ENCODE results near the gene PIEZO2.
"Not testable (repeated sequence)": the region's sequence is repeated elsewhere in the genome, so short reads cannot be mapped to it uniquely, and the experiment has no call there.

PIEZO2 gene

DNA sequence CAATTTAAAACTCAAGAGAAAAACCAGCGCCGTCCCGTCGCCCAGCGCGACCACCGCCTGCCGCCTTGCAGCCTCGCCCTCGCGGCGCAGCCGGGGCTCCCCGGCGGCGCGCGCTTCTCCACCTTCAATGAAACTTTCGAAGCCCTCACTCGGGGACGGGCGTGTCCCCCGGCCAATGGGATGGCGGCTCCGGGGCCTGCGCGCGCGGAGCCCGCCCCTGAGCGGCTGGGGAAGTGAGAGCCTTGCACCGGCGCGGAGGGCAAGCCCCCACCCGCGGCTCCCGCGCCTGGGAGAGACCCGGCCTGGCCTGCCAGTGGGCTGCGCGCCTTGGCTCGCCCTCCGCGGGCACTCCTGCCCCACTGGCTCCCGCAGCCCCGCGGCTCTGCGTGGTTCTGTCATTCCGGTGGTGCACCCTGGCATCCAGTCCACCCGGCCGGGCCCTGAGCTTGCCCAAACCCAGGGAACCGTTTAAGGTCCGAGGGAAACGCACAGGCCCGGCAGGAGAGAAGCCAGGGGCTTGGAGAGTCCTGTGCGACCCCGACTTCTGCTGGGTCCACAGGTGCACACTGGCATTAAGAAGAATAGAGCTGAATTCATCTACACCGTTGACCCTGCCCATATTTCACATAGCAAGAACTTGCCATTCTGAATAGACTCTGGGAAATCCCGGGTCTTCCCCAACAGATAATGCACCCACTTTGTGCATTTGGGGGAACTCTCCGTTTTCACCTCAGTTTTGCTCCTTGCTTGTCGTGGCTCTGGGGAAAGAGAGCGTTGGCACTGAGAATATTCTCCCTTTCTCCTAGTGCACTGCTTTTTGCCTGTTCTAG is at the start of gene PIEZO2:
TSS of gene PIEZO2 (minus strand) at position 129 of the 830 bp plus-strand sequence. CDS start 981 bp downstream, outside the sequence.
- DNase-seq (ENCODE audit: low read depth): peak; percentile 34

DNA sequence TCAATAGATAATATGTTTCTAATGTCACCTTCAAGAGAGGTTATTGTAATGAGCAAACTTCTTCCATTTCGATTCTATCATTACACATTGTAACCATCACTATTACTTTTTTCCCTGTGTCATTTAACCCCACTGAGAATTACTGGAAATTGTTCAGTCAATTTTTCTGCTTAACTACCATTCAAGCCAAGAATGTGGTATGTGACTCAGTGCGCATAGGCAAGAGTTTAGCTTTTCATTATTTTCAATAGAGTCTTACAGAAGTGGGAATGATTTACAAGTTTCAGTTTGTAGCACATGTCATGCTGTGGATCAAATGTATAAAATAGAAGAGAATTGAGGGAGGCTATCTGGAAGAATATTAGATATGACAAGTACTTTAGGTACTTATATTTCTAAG is 34.3 kb upstream of the PIEZO2 start:
- DNase-seq (ENCODE audit: low read depth): peak; percentile 51

DNA sequence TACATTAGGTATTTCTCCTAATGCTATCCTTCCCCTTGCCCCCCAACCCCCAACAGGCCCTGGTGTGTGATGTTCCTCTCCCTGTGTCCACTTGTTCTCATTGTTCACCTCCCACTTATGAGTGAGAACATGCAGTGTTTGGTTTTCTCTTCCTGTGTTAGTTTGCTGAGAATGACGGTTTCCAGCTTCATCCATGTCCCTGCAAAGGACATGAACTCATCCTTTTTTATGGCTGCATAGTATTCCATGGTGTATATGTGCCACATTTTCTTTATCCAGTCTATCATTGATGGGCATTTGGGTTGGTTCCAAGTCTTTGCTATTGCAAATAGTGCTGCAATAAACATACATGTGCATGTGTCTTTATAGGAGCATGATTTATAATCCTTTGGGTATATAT is 32.3 kb upstream of the PIEZO2 start:
- not testable (repeated sequence) for DNase-seq (ENCODE audit: low read depth)

DNA sequence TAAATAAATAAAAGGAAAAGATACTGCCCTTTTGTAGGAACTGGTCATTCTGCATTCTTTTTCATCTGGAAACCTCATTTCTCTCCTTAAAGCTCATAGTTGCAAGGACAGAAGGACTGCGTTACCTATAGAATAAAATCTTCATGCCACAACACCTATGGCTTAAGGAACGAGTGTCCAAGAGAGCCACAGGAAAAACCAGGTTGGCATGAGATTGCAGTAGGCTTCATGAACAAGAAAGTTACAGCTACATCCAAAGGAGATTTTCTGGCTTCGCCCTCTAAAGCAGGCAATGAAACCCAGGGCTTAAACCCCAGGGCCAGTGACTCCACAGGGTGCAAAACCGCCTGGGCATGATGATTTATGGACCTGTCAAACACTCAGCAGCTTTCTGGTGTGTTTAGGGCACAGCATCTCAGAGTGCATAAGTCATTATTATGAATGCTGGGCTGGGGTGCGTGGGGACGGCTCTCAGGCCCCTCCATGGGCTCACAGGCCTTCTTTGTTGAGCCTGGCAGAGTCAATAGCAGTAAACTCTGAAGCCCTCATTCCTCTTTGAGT is 30.7 kb upstream of the PIEZO2 start:
- no peak for DNase-seq (ENCODE audit: low read depth)

DNA sequence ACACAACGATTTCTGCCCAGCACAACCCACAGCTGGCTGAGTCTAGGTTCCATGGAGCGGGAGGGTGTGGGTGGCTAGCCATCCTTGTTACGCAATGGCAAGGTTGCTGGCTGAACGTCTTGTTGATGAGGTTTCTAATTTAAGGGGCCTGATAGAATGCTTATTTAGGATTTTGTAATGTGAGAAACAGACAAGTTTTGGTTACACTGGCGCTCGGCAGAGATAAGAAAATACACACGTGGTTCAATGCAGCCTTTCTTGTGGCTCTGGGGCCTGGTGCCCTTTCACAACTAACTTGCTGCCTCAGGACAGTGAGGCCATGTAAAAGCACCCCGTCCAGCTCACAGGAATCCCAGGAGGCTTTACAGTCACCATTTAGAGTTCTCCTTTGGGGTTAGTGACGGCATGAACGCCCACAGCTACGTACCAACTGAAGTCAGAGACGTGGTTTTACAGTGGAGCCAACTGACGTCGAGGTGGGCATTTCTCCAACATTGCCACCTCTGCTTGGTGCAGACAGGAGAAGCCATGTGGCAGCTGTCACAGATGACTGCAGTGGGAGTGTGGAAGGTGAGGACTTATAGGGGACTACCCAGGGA is 29.7 kb upstream of the PIEZO2 start:
- DNase-seq (ENCODE audit: low read depth): peak; percentile 54

DNA sequence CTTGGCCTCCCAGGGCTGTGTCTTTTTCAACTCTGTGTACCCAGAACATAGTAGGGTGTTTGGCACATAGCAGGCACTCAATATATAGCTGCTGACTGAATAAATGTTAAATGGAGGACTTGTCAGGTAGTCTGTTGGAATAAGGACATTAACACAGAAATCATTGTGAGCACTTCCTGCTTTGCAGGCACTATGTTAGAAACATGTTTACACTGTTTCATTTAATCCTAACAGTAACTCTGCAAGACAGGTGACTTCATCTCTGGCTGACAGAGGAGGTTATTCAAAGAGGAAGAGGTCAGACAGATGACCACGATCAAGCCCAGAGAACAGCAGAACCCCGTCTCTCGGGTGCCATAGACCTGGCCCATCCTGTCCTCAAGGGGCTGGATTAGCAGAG is 28.0 kb upstream of the PIEZO2 start:
- no peak for DNase-seq (ENCODE audit: low read depth)

DNA sequence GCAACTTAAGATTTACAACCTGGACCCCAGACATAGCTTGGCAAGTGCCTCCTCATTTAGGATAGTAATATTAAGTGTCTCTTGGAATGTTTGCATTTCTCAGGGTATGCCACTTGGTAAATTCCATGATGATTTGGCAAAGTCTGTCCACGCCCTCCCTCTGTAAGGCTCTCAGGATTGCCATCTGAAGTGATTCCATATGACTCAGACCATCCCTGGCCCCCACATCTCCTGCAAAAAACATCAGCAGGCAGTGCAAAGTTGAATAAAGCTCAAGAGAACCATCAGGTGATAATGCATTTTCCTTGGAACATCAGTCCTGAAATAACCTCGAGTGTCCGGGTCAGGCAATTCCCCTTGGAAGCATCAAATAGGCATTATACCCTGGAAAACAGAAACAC is 27.1 kb upstream of the PIEZO2 start:
- peak; percentile 42 for DNase-seq (ENCODE audit: low read depth)

DNA sequence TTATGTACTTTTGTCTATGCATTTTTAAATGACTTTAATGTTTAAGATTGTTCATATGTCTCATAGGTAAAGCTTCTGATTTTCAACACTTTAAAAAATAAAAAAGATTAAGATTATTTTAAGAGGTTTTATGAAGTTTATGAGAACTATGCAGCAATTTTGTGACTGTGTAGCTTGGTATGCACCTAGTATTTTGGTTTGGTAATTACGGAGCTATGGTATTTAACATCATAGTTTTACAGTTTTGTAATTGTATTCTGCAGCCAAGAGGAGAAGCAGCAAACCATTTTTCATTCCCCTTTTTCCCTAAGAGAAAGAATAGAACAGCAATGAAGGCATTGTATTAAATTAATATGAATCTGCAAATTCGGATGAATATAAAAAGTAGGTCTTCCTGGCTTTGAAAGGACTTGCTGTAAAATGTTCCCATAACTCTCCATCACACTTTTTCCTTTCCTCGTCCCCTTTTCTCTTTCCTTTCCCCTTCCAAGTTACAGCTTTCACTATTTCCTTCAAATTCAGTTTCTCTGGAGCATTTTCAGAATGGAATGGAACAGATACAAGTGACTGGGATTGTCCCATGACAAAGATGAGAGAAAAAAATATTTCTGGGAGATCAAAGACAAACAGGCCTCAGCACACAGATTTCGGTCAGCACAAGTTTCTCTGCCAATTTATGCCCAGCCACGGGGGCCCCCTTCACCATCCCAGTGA is 26.1 kb upstream of the PIEZO2 start:
- DNase-seq (ENCODE audit: low read depth): peak; percentile 31

DNA sequence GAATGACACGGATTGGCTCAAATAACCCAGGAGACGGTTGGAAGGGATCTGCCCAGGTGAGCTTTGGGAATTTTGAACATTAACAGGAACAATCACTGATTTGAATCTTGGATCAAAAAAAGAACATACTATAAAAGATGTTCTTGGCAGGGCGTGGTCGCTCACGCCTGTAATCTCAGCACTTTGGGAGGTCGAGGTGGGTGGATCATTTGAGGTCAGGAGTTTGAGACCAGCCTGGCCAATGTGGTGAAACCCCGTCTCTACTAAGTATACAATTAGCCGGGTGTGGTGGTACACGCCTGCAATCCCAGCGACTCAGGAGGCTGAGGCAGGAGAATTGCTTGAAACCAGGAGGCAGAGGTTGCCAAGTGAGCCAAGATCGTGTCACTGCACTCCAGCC is 24.8 kb upstream of the PIEZO2 start:
- DNase-seq (ENCODE audit: low read depth): not testable (repeated sequence)

DNA sequence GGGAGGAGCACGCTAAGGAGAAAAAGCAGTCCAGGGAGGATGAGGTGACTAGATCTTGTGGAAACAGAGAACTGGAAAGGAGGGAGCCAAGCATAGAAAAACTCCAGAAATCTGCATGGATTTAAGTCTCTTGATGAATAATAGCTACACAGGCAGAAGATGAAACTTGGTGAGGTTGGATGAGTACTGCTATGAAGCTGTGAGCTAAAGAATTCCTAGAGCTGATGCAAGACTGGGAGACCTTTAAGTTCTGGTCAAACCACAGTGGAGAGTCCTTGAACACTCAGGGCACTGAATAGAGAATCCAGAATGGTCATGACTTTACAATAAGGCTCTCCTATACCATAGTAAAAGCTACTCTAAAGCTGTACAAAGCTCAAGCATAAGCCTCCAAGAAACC is 18.4 kb upstream of the PIEZO2 start:
- peak; percentile 32 for DNase-seq (ENCODE audit: low read depth)

DNA sequence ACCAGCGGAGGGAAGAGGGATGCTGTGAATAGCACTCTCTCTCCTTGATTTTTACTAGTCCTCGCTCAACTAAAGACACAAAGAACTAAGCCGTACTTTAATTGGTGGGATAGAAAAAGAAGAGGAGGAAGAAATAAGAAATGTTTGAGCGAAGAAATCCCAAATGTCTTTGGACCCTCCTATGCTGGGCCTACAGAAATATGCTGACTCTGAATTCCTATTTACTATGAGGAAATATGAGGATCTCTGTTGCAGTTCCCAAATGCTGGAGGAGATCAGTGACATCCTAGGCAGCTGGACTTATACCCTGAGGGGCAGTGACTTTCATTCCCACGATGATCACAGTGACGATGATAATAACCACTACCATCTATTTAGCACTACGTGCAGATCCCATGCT is 16.6 kb upstream of the PIEZO2 start:
- DNase-seq (ENCODE audit: low read depth): no peak

DNA sequence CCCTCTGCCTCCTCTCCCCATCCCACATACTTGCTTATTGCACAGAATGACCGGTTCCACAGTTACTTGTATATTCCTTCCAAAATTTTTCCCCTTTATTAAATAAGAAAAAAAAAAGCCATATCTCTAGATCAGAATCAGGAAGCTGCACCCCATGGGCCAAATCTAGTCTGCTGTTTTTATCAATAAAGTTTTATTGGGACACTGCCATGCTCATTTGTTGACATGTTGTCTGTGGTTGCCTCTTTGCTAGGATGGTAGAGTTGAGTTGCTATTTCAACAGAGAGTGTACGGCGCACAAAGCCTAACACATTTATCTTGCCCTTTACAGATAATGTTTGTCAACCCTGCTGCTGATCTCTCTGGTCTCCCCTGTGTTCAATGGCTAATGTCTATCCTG is 15.8 kb upstream of the PIEZO2 start:
- DNase-seq (ENCODE audit: low read depth): no peak

DNA sequence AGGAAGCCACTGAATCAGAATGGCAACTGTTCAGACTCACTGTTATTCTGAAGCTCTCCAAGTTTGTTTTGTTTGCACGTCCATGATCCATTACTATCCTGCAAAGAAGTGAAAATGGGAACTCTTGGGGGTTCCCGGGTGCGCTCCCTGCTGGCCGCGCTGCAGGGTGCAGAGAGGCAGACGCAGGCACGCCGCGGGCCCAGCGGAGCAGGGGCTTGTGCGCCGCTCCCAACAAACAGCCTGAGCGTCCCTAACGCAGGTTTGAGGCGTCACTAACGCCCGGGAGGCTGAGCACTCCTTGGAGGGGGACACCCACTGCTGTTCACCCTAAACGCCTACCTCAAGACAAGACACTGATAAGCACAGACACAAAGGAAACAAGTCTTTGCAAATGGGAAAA is 14.3 kb upstream of the PIEZO2 start:
- no peak for DNase-seq (ENCODE audit: low read depth)

DNA sequence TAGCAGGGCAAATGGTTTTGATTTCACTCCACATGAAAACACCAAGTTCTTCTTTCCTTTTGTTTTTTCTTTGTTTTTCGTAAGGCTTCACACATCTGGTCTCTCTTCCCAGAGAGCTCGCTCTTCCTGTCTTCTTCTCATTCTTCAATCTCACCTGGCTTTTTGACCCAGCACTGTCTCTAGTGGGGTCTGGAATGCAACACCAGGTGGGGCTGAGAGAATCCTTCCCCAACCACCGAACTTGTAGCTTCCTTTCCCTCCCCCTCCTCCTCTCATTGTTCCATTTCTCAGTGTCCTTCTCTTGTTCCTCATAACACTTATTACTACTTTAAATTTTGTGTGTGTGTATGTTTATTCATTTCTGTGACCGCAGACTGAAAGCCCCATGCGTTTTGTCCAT is 13.5 kb upstream of the PIEZO2 start:
- DNase-seq (ENCODE audit: low read depth): no peak

DNA sequence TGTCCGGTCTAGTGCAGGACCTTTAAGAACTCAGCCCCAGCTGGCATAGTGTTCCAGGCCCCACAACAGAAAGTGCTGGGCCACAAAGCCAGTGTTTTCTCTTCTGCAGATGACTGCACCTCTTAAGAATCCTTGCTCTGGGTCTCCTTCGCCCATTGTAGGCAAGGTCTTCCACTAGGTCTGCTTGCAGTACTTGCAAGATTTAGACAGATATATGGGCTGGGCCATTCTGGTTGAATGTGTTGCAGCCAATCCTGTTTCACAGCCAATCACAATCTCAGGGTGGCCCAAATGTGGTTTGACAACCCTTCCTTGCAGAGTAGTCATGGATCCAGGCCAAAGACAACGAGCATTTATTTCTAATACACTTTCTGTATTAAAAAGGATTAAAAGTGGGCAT is 13.1 kb upstream of the PIEZO2 start:
- DNase-seq (ENCODE audit: low read depth): no peak

DNA sequence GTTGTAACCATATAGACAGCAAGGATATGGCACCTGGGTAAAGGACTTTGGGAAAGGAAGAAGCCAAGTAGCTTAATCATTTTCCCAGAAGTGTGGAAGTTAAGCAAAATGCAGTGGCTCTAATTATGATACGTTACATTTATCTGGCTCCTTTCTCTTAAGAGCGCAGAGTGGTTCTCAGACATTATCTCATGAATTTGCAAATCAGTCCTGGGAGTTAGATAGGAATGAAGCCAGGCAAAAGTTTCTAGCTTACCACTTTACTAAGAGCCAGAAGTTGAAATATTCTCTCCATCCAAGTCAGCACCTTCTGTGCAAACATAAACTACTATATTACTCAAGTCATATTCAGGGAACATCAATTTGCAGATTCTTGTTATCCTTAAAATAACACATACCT is 10.9 kb upstream of the PIEZO2 start:
- DNase-seq (ENCODE audit: low read depth): no peak

DNA sequence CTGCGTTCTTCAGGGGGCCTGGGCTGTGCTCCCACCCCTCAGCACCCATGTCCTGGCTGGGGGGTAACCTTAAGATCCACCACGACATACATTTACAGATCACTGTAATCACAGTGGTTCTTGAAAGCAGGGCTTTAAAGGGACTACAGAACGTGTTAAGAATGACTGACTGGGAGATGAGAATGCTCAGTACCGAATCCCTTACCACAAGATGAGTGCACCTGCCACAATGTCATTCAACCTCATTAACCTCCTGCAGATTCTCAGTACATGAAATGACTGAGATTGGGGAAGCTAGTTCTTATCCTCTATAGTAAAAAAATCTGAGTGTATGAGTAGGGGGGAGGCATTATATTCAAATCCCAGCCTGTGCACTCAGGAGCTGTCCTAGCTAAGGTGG is 10.5 kb upstream of the PIEZO2 start:
- no peak for DNase-seq (ENCODE audit: low read depth)

DNA sequence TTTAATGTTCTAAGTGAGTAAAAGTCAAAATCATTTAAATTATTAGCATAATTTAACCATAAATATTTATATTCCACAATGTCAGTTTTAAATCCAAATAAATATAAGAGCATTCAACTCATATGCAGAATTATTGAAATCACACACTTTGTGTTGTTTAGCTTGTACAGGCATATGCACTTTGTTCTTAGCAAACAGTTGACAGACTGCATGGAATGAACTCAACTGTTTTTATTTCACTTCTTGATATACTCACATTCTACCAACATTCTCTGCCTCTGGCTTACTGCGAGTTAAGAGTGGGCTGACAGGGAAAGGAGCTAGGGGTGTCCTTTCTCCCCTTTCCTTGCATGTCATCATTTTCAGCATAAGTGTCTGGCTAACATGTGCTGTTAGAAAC is 7.6 kb upstream of the PIEZO2 start:
- DNase-seq (ENCODE audit: low read depth): no peak

DNA sequence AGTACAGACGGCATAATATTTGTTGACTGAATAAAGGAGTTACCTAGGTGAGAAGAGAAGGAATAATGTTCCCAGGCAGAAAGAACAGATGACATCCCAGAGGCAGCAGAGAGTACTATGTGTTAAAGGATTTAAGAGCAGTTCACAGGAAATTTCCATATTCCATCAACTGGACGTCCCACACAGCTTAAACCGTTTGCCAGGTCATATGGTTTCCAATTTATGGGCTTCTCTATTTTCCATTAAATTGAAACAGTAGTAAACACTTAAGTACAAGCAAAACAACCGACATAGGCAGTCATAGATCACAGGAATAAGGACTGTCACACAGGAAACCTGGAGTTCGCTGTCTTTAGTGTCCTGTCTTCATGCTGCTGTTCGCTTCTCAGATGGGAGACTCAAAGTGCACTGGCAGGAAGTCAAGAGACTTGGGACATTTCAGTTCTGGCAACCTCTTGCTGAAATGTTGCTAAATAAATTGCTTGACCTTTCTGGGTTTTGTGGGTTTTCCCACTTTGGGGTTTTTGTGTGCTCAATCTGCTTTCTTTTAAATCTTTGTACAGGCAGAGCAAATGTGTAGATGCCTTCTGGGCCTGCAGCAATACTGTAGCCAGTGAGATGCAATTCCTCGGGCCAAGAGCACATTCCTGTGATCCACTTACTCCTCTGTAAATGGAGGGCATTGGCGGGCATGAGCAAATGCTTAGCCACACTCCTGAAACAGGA is 5.8 kb upstream of the PIEZO2 start:
- DNase-seq (ENCODE audit: low read depth): peak; percentile 10

DNA sequence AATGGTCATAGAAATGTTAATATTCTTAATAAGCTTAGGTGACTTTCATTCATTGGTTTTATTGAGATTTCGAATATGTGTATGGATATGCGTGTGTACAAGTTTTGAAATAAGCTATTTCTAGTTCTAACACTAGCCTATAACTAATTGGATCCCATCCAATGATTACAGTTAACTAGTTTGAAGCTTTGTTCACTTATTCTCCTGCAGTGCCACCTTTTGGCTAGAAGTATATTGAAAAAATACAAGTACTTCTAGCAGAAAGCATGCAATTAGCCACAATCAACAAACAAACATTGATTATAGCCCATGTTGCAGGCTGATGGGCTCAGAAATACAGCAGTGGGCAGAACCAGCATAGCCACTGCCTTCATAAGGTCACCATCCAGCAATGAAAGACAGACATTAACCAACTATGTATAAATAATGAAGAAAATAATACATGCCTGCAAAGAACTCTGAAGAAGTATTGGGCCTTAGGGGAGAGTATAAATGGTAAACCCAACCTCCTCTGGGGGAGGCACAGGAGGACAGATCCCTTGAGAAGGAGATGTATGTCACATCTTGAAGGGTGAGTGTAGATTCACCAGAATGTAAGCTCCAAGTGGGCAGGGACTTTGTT is 5.1 kb upstream of the PIEZO2 start:
- DNase-seq (ENCODE audit: low read depth): peak; percentile 41

DNA sequence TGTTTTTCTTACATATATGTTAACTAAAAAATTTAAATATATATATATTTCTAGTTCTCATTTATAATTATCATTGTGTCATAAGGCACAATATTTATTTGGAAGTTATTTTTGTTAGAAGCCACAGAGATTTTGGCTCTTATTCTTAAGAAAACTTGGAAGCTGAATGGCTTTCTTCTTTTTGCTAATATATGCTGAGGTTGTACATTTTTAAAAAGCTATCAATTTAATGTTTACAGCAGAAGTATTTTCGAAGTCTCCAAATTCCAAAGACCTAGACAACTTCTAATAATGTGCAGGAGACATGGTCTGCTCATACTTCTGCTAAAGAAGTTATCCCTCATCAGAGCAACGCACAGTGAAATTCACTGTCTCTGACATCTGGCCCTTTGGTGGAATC is 3.7 kb upstream of the PIEZO2 start:
- DNase-seq (ENCODE audit: low read depth): no peak

DNA sequence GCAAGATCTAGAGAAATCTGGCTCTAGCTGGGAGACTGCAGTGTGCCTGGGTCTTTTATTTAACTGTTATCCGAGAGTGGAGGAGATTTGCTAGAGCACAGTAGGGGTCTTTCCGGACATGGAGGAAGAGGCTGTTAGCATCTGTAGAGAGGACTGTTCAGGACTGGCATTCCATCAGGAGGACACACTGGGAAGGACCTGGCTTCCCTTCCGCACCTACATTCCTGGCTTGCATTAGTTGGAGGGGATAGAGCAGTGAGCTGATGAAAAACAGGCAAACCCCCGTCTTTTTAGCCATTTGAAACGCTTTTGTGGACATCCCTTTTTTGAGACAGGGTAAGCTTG is 874 bp upstream of the PIEZO2 start:
- no peak for DNase-seq (ENCODE audit: low read depth)

Data from stromal cell of bone marrow (primary cell).